GM19328 (cell line): Measurements from ENCODE around the gene ASTN2.
"Not testable (repeated sequence)": the region's sequence is repeated elsewhere in the genome, so short reads cannot be mapped to it uniquely, and the experiment has no call there.

Experiments
- ATAC-seq: cut with Tn5 transposase; IDR thresholded peaks from one replicate; pipeline ENCODE4 v1.9.1; 2021; ENCODE audit warnings: mild to moderate bottlenecking, moderate library complexity; ENCODE audit not compliant: unreplicated experiment

ASTN2 gene

GRCh38 chr9:116476935-116477381 is 937.9 kb downstream of the ASTN2 start:
- no peak for ATAC-seq

GRCh38 chr9:116476002-116476401 is 938.9 kb downstream of the ASTN2 start:
- no peak for ATAC-seq

- no peak for ATAC-seq
Observed at GRCh38 chr9:116475201-116475600, 939.7 kb downstream of the ASTN2 start.

GRCh38 chr9:116471944-116472506 is 942.8 kb downstream of the ASTN2 start:
- ATAC-seq = no peak

- no peak for ATAC-seq
Observed at GRCh38 chr9:116471093-116471906, 943.6 kb downstream of the ASTN2 start.

GRCh38 chr9:116468793-116469527 is 945.9 kb downstream of the ASTN2 start:
- no peak for ATAC-seq

- no peak for ATAC-seq
Observed at GRCh38 chr9:116468369-116468768, 946.5 kb downstream of the ASTN2 start.

GRCh38 chr9:116467740-116468351 is 947.0 kb downstream of the ASTN2 start:
- no peak for ATAC-seq

- ATAC-seq = no peak
Observed at GRCh38 chr9:116466271-116467235, 948.3 kb downstream of the ASTN2 start.

- no peak for ATAC-seq
Observed at GRCh38 chr9:116465576-116466270, 949.1 kb downstream of the ASTN2 start.

GRCh38 chr9:116464987-116465571 is 949.8 kb downstream of the ASTN2 start:
- no peak for ATAC-seq

GRCh38 chr9:116464423-116464822 is 950.4 kb downstream of the ASTN2 start:
- ATAC-seq = no peak

GRCh38 chr9:116461632-116462031 is 953.2 kb downstream of the ASTN2 start:
- no peak for ATAC-seq

GRCh38 chr9:116460026-116460425 is 954.8 kb downstream of the ASTN2 start:
- ATAC-seq = no peak

GRCh38 chr9:116459576-116459975 is 955.3 kb downstream of the ASTN2 start:
- no peak for ATAC-seq

- no peak for ATAC-seq
Observed at GRCh38 chr9:116456490-116457088, 958.3 kb downstream of the ASTN2 start.

GRCh38 chr9:116454539-116454938 is 960.3 kb downstream of the ASTN2 start:
- ATAC-seq = not testable (repeated sequence)

- ATAC-seq = no peak
Observed at GRCh38 chr9:116453785-116454184, 961.1 kb downstream of the ASTN2 start.

GRCh38 chr9:116452634-116453033 is 962.2 kb downstream of the ASTN2 start:
- ATAC-seq = no peak
